Osteocyte (in vitro differentiated cells): ENCODE data around the gene THSD4. TPM values are rescaled to one million over a fixed set of nuclear protein-coding genes. Genes with fewer than 3 reads are reported as not detected.

Experiments
- DNase-seq: peaks from one replicate; pipeline ENCODE4 v3.0.0; 2021; ENCODE audit warnings: mixed read lengths; ENCODE audit not compliant: unreplicated experiment; ENCODE audit errors: extremely low spot score
- H3K27ac Mint-ChIP-seq: one replicate; pipeline ENCODE4 v1.8.0; 2021; ENCODE audit warnings: mild to moderate bottlenecking, mixed read lengths; ENCODE audit not compliant: unreplicated experiment
- H3K27me3 Mint-ChIP-seq: one replicate; pipeline ENCODE4 v1.8.0; 2021; ENCODE audit warnings: mixed read lengths; ENCODE audit not compliant: unreplicated experiment
- H3K36me3 Mint-ChIP-seq: one replicate; pipeline ENCODE4 v1.8.0; 2021; ENCODE audit warnings: mixed read lengths; ENCODE audit not compliant: unreplicated experiment
- H3K4me1 Mint-ChIP-seq: one replicate; pipeline ENCODE4 v1.8.0; 2021; ENCODE audit warnings: mixed read lengths; ENCODE audit not compliant: unreplicated experiment
- H3K4me3 Mint-ChIP-seq: one replicate; pipeline ENCODE4 v1.8.0; 2021; ENCODE audit warnings: mild to moderate bottlenecking, moderate library complexity, mixed read lengths; ENCODE audit not compliant: unreplicated experiment
- H3K9me3 Mint-ChIP-seq: one replicate; pipeline ENCODE4 v1.8.0; 2021; ENCODE audit warnings: mixed read lengths; ENCODE audit not compliant: unreplicated experiment
- CTCF ChIP-seq: fragments of 200-600 bp; sonication (generic); IDR thresholded peaks from 2 replicates; pipeline ENCODE4 v1.5.0; 2021; ENCODE audit warnings: antibody characterized with exemption, mild to moderate bottlenecking, moderate library complexity
- total RNA-seq: library from RNA; stranded (reverse); gene quantifications from 2 replicates; pipeline ENCODE4 v1.2.1, GENCODE V29; 2021

Gene THSD4
- total RNA-seq, 1 donor from 2014 or later, result 5.7 TPM

- H3K36me3 Mint-ChIP-seq, result no peaks in the 10 kb centered on the region
- no peak overlapping the region for H3K27ac Mint-ChIP-seq
- H3K9me3 Mint-ChIP-seq, result no peaks in the 10 kb centered on the region
- no peak for TF ChIP-seq CTCF
- H3K27me3 Mint-ChIP-seq, result no peaks in the 10 kb centered on the region
- DNase-seq, result no peak
- peaks cover 26% of the 10 kb centered on the region for H3K4me1 Mint-ChIP-seq
- H3K4me3 Mint-ChIP-seq, result no peak overlapping the region
These were observed 476.9 kb downstream of the THSD4 start for GRCh38 chr15:71592203-71592602.

GRCh38 chr15:71595846-71596553 lies 480.7 kb downstream of the THSD4 start:
- no peak for DNase-seq
- H3K4me1 Mint-ChIP-seq, result peaks cover 10% of the 10 kb centered on the region

GRCh38 chr15:71596672-71597071 lies 481.4 kb downstream of the THSD4 start:
- no peaks in the 10 kb centered on the region for H3K9me3 Mint-ChIP-seq
- TF ChIP-seq CTCF, result no peak
- H3K4me3 Mint-ChIP-seq, result no peak overlapping the region
- no peaks in the 10 kb centered on the region for H3K36me3 Mint-ChIP-seq
- no peaks in the 10 kb centered on the region for H3K27me3 Mint-ChIP-seq
- DNase-seq, result no peak
- peaks cover 8% of the 10 kb centered on the region for H3K4me1 Mint-ChIP-seq
- no peak overlapping the region for H3K27ac Mint-ChIP-seq

More at GRCh38 chr15:71595846-71596553, 480.7 kb downstream of the THSD4 start:
- H3K27ac Mint-ChIP-seq, result no peak overlapping the region
- no peaks in the 10 kb centered on the region for H3K27me3 Mint-ChIP-seq
- H3K4me3 Mint-ChIP-seq, result no peak overlapping the region
- no peaks in the 10 kb centered on the region for H3K9me3 Mint-ChIP-seq
- H3K36me3 Mint-ChIP-seq, result no peaks in the 10 kb centered on the region
- no peak for TF ChIP-seq CTCF

- H3K36me3 Mint-ChIP-seq, result no peaks in the 10 kb centered on the region
- no peak for TF ChIP-seq CTCF
- no peaks in the 10 kb centered on the region for H3K9me3 Mint-ChIP-seq
- no peak overlapping the region for H3K4me3 Mint-ChIP-seq
- no peak for DNase-seq
- peaks cover 8% of the 10 kb centered on the region for H3K4me1 Mint-ChIP-seq
- peaks cover 2% of the 10 kb centered on the region for H3K27me3 Mint-ChIP-seq
- H3K27ac Mint-ChIP-seq, result no peak overlapping the region
These were observed 481.9 kb downstream of the THSD4 start for GRCh38 chr15:71597126-71597525.

- TF ChIP-seq CTCF, result no peak
- Mint-ChIP-seq H3K27ac (no peak overlapping the region), H3K9me3 (no peaks in the 10 kb centered on the region), H3K36me3 (no peaks in the 10 kb centered on the region), H3K27me3 (peaks cover 2% of the 10 kb centered on the region), H3K4me3 (no peak overlapping the region), H3K4me1 (peaks cover 7% of the 10 kb centered on the region)
- no peak for DNase-seq
These were observed 482.4 kb downstream of the THSD4 start for GRCh38 chr15:71597637-71598036.
